Astrocyte of the cerebellum (primary cell): ENCODE measurements around the gene ACSF3.

Experiments used
- DNase-seq: peaks from one replicate; pipeline ENCODE4 v3.0.0-alpha.2; 2011; ENCODE audit warnings: low read depth
- H3K4me3 ChIP-seq: 2 replicates; pipeline ENCODE4 v1.5.1; 2011; ENCODE audit warnings: mild to moderate bottlenecking, low read depth, low read length, moderate library complexity
- in situ Hi-C: cut with HindIII; loops from 2 replicates; pipeline ENCODE4 v1.10.0; 2017; ENCODE audit warnings: low sequenced_read_pairs
- TF ChIP-seq, protein P1 (sequence below): IDR thresholded peaks from 2 replicates; pipeline ENCODE4 v1.5.1; 2012; ENCODE audit warnings: low read length, low read depth, moderate library complexity, mild to moderate bottlenecking; ENCODE audit errors: missing control alignments

Gene ACSF3

DNA sequence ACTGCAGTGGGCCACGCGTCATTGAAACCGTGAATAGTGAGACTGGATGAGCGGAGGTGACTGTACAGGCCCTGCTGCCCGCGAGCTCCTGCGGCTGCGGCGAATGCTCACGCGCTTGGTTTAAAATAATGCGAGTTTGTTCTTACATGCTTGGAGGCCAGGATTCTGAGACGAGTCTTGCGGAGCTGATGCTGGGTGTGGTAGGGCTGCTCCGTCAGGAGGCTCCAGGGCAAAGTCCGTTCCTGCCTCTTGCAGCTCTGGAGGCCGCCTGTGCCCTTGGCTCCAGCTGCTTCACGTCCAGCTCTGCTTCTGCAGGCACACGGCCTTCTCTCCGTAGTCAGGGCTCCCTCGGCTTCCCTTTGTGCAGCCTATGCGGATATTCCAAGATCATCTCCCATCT is 9.5 kb downstream of the ACSF3 start:
- in situ Hi-C loops: no loop called here
- DNase-seq: no peak
- TF ChIP-seq, protein P1, sequence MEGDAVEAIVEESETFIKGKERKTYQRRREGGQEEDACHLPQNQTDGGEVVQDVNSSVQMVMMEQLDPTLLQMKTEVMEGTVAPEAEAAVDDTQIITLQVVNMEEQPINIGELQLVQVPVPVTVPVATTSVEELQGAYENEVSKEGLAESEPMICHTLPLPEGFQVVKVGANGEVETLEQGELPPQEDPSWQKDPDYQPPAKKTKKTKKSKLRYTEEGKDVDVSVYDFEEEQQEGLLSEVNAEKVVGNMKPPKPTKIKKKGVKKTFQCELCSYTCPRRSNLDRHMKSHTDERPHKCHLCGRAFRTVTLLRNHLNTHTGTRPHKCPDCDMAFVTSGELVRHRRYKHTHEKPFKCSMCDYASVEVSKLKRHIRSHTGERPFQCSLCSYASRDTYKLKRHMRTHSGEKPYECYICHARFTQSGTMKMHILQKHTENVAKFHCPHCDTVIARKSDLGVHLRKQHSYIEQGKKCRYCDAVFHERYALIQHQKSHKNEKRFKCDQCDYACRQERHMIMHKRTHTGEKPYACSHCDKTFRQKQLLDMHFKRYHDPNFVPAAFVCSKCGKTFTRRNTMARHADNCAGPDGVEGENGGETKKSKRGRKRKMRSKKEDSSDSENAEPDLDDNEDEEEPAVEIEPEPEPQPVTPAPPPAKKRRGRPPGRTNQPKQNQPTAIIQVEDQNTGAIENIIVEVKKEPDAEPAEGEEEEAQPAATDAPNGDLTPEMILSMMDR: no peak
- no peak overlapping the region for H3K4me3 ChIP-seq

DNA sequence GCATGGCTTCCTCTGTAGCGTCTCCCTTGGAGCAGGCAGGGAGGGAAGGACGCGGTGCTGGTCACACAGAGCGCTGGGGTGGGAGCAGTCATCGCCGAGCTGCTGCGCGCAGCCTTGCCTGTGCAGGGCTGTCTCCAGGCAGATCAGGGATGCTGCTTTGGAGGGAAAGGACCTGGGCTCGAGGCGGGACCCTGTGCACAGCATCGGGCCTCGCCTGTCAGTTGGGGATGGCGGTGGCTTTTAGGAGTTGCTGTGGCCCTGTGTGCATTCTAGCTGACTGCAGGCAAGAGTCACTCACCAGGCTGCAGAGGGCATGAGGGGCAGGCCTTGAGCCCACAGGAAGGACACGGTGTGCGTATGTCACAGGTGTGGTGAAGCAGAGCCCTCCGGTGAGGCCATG is 10.1 kb downstream of the ACSF3 start:
- in situ Hi-C loops: no loop called here
- H3K4me3 ChIP-seq: no peak overlapping the region
- TF ChIP-seq, protein P1: no peak
- no peak for DNase-seq

DNA sequence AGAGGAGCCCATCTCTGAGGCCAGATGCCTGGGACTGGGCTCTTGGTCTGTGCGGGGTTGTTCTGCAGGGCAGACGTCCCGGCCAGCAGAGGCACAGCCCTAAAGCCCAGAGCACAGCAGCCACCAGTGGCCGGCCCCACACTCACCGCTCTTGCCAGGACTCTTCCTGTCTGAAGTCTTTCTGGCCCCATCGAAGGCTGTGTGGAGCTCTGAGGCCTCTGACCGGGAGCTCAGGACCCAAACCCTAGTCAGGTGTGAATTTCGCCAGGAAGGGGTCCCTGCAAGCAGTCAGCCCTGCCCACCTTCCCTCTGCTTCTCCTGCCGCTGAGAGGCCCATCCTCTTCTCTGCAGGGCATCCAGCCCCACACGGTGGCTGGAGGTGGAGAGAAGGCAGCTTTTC is 10.7 kb downstream of the ACSF3 start:
- no peak for DNase-seq
- TF ChIP-seq, protein P1: no peak
- in situ Hi-C loops: no loop called here
- no peak overlapping the region for H3K4me3 ChIP-seq

DNA sequence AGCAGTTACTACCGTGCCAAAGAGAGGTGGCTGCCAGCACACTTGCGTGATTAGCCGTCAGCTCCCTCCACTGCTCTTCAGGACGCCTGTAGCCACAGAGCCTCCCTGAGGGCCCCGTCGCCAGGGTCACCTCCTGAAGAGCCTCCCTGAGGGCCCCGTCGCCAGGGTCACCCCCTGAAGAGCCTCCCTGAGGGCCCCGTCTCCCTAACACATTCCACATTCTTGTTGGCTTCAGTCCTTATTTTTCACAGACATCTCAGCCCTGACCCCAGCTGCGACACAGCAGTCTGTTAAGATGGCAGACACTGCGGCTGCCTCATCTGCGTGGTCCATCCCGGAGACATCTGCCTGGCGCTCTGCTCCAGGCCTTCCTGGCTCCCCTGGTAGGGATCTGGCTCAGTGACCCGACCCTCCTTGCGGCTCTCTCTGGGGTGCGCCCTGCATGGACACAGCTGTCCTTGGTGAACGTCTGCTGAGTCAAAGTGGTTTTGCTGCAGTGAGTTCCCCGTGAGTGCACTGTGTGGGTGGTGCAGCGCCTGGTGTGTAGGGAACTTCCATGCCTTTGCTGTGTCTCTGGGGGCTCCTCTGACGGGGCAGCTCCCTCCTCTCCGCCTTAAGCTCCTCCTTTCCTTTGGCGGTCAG is 11.4 kb downstream of the ACSF3 start:
- TF ChIP-seq, protein P1: no peak
- in situ Hi-C loops: no loop called here
- DNase-seq: no peak
- no peak overlapping the region for H3K4me3 ChIP-seq

DNA sequence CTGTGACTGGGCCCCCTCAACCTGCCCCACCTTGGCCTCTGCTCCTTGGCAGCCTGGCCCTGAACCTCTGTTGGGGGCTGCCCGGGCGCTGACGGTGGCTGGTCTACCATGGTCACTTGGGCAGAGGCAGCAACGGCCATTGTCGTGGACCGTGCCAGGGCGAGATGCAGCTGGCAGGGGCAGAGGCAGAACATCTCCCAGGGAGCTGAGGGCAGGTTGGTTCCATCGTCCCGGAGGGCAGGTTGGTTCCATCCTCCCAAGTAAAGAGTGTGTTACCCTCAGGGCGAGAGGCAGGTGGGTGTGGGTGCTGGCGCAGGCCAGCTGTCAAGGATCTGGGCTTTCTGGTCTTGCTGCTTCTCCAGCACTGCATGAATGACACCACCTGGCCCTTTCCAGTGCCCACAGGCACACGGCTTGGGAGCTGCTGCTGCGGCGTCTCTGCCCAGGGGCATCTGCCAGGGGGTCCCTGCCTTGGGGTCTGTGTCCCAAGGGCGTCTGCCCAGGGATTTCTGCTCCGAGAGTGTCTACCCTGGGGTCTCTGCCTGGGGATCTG is 12.0 kb downstream of the ACSF3 start:
- DNase-seq: no peak
- in situ Hi-C loops: no loop called here
- H3K4me3 ChIP-seq: no peak overlapping the region
- TF ChIP-seq, protein P1: no peak

DNA sequence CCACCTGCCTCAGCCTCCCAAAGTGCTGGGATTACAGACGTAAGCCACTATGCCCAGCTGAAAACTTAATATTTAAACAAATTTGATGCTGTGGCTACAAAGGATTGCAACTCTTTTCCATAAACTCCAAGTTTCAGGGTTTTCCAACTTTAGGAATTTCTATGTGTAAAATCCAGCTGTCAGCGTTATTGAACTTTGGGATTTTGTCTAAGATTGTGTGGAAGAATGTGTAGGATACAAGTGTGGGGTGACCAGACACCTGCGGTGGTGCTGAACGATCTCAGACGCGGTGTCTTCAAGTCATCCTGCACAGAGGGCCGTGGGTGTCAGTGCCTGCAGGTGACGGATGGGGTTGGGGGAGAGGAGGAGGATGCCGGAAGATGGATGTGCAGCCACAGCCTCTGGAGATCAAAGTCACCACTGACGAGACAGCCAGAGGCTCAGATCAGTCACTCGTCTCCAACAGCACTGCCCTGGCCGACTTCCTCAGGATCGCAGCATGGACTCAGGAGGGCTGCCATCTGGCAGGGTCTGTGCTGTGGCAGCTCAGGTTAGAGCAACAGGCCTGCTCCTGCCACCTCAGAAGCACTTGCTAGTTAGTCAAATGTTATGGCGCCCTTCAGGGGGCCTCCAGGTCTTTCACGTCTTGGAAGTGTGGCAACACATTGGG is 13.0 kb downstream of the ACSF3 start:
- TF ChIP-seq, protein P1: no peak
- DNase-seq: no peak
- H3K4me3 ChIP-seq: no peak overlapping the region
- in situ Hi-C loops: no loop called here
